ENCODE data around the gene PRDM13. TPM values are rescaled to one million over a fixed set of nuclear protein-coding genes. Genes with fewer than 3 reads are reported as not detected.

PRDM13 gene
- total RNA-seq, 1 experiment from 2014 or later: not detected

- ATAC-seq: peak; percentile 58
- in situ Hi-C loops (cut with HindIII; ENCODE audit: low pct_unique_long_range_greater_than_20kb, low sequenced_read_pairs): no loop called here
- H3K27me3 ChIP-seq (ENCODE audit: control insufficient read depth, insufficient read depth, low read length): peaks cover 39% of the 10 kb centered on the region
- peak overlapping the region; percentile 40 to 44 for H3K4me3 ChIP-seq (ENCODE audit: low read depth in 2 of 2, low read length in 2 of 2)
- DNase-seq (ENCODE audit: low read depth, low spot score): no peak
- intact Hi-C loops (cut with micrococcal nuclease; ENCODE audit: unreplicated experiment): no loop called here
- H3K4me1 ChIP-seq (ENCODE audit: control insufficient read depth, insufficient read depth, low read length): no peaks in the 10 kb centered on the region
- no TSS peak for BruUV-seq (replicated peaks)
- no peak overlapping the region for H3K27ac ChIP-seq (ENCODE audit: low read length)
- H3K9me3 ChIP-seq (ENCODE audit: control insufficient read depth, insufficient read depth, low read depth, low read length): no peaks in the 10 kb centered on the region
- ChIA-PET POLR2A (no interaction called here), CTCF (interaction anchor here (0.7 kb wide), 1 partner anchor 202 kb away, joined by 8 read pairs; no protein-coding TSS in a partner anchor)
- TF ChIP-seq CTCF (IDR thresholded peaks at IDR 0.05): no peak
- no peaks in the 10 kb centered on the region for H3K36me3 ChIP-seq (ENCODE audit: control insufficient read depth, insufficient read depth, low read length)
Observed at GRCh38 chr6:99603421-99604165, 3.0 kb upstream of the PRDM13 start.

- no peak overlapping the region for H3K27ac ChIP-seq (ENCODE audit: low read length)
- BruUV-seq (replicated peaks): no TSS peak
- TF ChIP-seq TCF7L2 (IDR thresholded peaks at IDR 0.05; ENCODE audit: low read depth, low read length) (no peak), REST (IDR thresholded peaks at IDR 0.05; ENCODE audit: insufficient read depth in 1 of 2, low read depth in 2 of 2, low read length in 1 of 2) (no peak), CTCF (IDR thresholded peaks at IDR 0.05) (no peak), POLR2AphosphoS5 (IDR thresholded peaks at IDR 0.05; ENCODE audit: low read depth, low read length) (no peak), SIN3A (IDR thresholded peaks at IDR 0.05; ENCODE audit: borderline replicate concordance, insufficient read depth, low read depth, low read length) (no peak)
- peak overlapping the region; percentile 40 to 44 for H3K4me3 ChIP-seq (ENCODE audit: low read depth in 2 of 2, low read length in 2 of 2)
- in situ Hi-C loops (cut with HindIII; ENCODE audit: low pct_unique_long_range_greater_than_20kb, low sequenced_read_pairs): no loop called here
- ChIA-PET POLR2A (no interaction called here), CTCF (interaction anchor here (0.7 kb wide), 1 partner anchor 201 kb away, joined by 8 read pairs; no protein-coding TSS in a partner anchor)
- DNase-seq (ENCODE audit: low read depth, low spot score) (no peak), ATAC-seq (no peak)
- no peaks in the 10 kb centered on the region for H3K36me3 ChIP-seq (ENCODE audit: control insufficient read depth, insufficient read depth, low read length)
- peaks cover 42% of the 10 kb centered on the region for H3K27me3 ChIP-seq (ENCODE audit: control insufficient read depth, insufficient read depth, low read length)
- H3K4me1 ChIP-seq (ENCODE audit: control insufficient read depth, insufficient read depth, low read length): no peaks in the 10 kb centered on the region
- H3K9me3 ChIP-seq (ENCODE audit: control insufficient read depth, insufficient read depth, low read depth, low read length): no peaks in the 10 kb centered on the region
- intact Hi-C loops (cut with micrococcal nuclease; ENCODE audit: unreplicated experiment): no loop called here
Observed at GRCh38 chr6:99604166-99605073, 2.2 kb upstream of the PRDM13 start.

All from Panc1 (cell line).